K562 (cell line): ENCODE results near the gene RBPJL. TPM values are rescaled to one million over a fixed set of nuclear protein-coding genes. Genes with fewer than 3 reads are reported as not detected.

Source experiments
- ATAC-seq: fragments of 200-7000 bp; cut with Tn5 transposase; 3 replicates; pipeline ENCODE4 v1.9.1; 2020; ENCODE audit warnings: moderate library complexity
- BruUV-seq: library from RNA; stranded (reverse); fragments of 400-500 nt; replicated peaks from 2 replicates; lab custom pipeline; 2021; lab: Mats Ljungman, UMichigan
- CTCF ChIA-PET: fragments of 300-600 bp; formaldehyde crosslinking; extraction: SDS; loops from one replicate; lab custom pipeline; 2021; ENCODE audit warnings: low intra/inter-chr PET ratio; lab: Yijun Ruan, JAX
- POLR2A ChIA-PET: fragments of 300-600, 350-650 bp; sonication (Branson Sonifier 250); formaldehyde crosslinking; extraction: SDS; loops from one replicate; lab custom pipeline; 2021; ENCODE audit warnings: antibody characterized with exemption, inconsistent platforms; lab: Yijun Ruan, JAX
- DNase-seq, 4 experiments: peaks; one replicate each; pipeline versions ENCODE4 v3.0.0 to v3.0.0-alpha.2; 2011 to 2018; ENCODE audit warnings: low spot score in 3 of 4, mixed read lengths in 3 of 4; ENCODE audit errors: extremely low read depth in 1 of 4
- FAIRE-seq: peaks from 2 replicates; lab custom pipeline; 2011; peaks lifted over from hg19 to GRCh38; lab: Jason Lieb, UNC
- H2AFZ ChIP-seq: 2 replicates; pipeline ENCODE4 v1.6.0; 2011; ENCODE audit warnings: low read depth, low read length, control low read depth, inconsistent platforms
- H3K27ac ChIP-seq: fragments of 200-600 bp; 3 replicates; pipeline ENCODE4 v1.8.0; 2011; ENCODE audit warnings: low read depth, mild to moderate bottlenecking, control low read depth, inconsistent platforms, low read length, moderate library complexity, mixed read lengths; ENCODE audit errors: extremely low read depth
- H3K27me3 ChIP-seq, 2 experiments: fragments of 300-600 bp in 1 of 2; 2 replicates in 1 of 2; 3 replicates in 1 of 2; pipeline versions ENCODE4 v1.6.0 to v1.8.0; 2011; ENCODE audit warnings: inconsistent platforms in 2 of 2, low read length in 2 of 2, mild to moderate bottlenecking in 1 of 2, mixed read lengths in 1 of 2, moderate library complexity in 1 of 2; ENCODE audit not compliant: control insufficient read depth in 2 of 2, insufficient read depth in 2 of 2
- H3K36me3 ChIP-seq: fragments of 300-600 bp; 3 replicates; pipeline ENCODE4 v1.8.0; 2011; ENCODE audit warnings: mild to moderate bottlenecking, low read length, inconsistent platforms; ENCODE audit not compliant: control insufficient read depth, insufficient read depth
- H3K4me1 ChIP-seq, 2 experiments: fragments of 200-600 bp in 1 of 2; replicated peaks in 1 of 2; 2 replicates in 1 of 2; 3 replicates in 1 of 2; pipeline versions ENCODE4 v1.5.1 to v1.8.0; 2011; ENCODE audit warnings: inconsistent platforms in 2 of 2, low read length in 2 of 2, mild to moderate bottlenecking in 1 of 2, mixed read lengths in 1 of 2, moderate library complexity in 1 of 2; ENCODE audit not compliant: control insufficient read depth in 2 of 2, insufficient read depth in 2 of 2
- H3K4me2 ChIP-seq: 2 replicates; pipeline ENCODE4 v1.6.1; 2011; ENCODE audit warnings: low read length, control low read depth, inconsistent platforms, mixed read lengths; ENCODE audit not compliant: insufficient read depth
- H3K4me3 ChIP-seq: fragments of 200-600 bp; sonication (generic), shearing (Covaris generic); 2 replicates; pipeline ENCODE4 v1.5.1; 2016; ENCODE audit warnings: control low read depth, inconsistent platforms
- H3K79me2 ChIP-seq: fragments of 200-600 bp; 3 replicates; pipeline ENCODE4 v1.8.0; 2011; ENCODE audit warnings: low read length, inconsistent platforms; ENCODE audit not compliant: control insufficient read depth, insufficient read depth
- H3K9ac ChIP-seq, 2 experiments: 2 replicates each; pipeline versions ENCODE4 v1.6.0 to v1.6.1; 2011; ENCODE audit warnings: low read depth in 2 of 2, low read length in 2 of 2, control low read depth in 1 of 2, inconsistent platforms in 1 of 2, mild to moderate bottlenecking in 1 of 2, mixed read lengths in 1 of 2; ENCODE audit not compliant: insufficient read depth in 1 of 2
- H3K9me1 ChIP-seq: one replicate; pipeline ENCODE4 v1.6.0; 2011; ENCODE audit warnings: inconsistent platforms, mild to moderate bottlenecking, low read length, moderate library complexity; ENCODE audit not compliant: control insufficient read depth, insufficient read depth
- H3K9me3 ChIP-seq: replicated peaks from 2 replicates; pipeline ENCODE4 v1.5.1; 2011; ENCODE audit warnings: low read depth, low read length, inconsistent platforms; ENCODE audit not compliant: control insufficient read depth, insufficient read depth
- H4K20me1 ChIP-seq: replicated peaks from 2 replicates; pipeline ENCODE4 v1.6.1; 2011; ENCODE audit warnings: low read length, inconsistent platforms, mixed read lengths; ENCODE audit not compliant: control insufficient read depth, insufficient read depth
- ARID1B ChIP-seq: fragments of 450-650 bp; IDR thresholded peaks from 2 replicates; pipeline ENCODE4 v1.6.1; 2016; ENCODE audit warnings: antibody characterized with exemption, mild to moderate bottlenecking, inconsistent platforms
- ESRRA ChIP-seq: fragments of 450-650 bp; IDR thresholded peaks from 2 replicates; pipeline ENCODE4 v1.6.1; 2014; ENCODE audit warnings: low read depth, mild to moderate bottlenecking, moderate library complexity, borderline replicate concordance
- HDAC1 ChIP-seq, 2 experiments: fragments of 450-650 bp; IDR thresholded peaks; 2 replicates each; pipeline ENCODE4 v1.6.1; 2016 to 2017; ENCODE audit warnings: inconsistent platforms in 1 of 2, mild to moderate bottlenecking in 1 of 2, moderate library complexity in 1 of 2
- LCOR ChIP-seq: sonication (generic); formaldehyde crosslinking; IDR thresholded peaks from 2 replicates; pipeline ENCODE4 v1.8.0; 2022; ENCODE audit warnings: mild to moderate bottlenecking, missing genetic modification reagents
- MAZ ChIP-seq, 2 experiments: fragments of 450-650 bp in 1 of 2; sonication (generic) in 1 of 2; formaldehyde crosslinking; IDR thresholded peaks in 1 of 2; conservative IDR thresholded peaks in 1 of 2; 2 replicates each; pipeline versions ENCODE4 v1.4.0 to v1.5.0; 2020; ENCODE audit warnings: mild to moderate bottlenecking in 1 of 2, missing genetic modification reagents in 1 of 2
- MECOM ChIP-seq: fragments of 250-450 bp; sonication (Bioruptor Pico); IDR thresholded peaks from 2 replicates; pipeline ENCODE4 v1.8.0; 2022; ENCODE audit warnings: inconsistent platforms
- WGBS: fragments of 100-300 bp; shearing (Covaris generic); methylation state at CpG from one replicate; pipeline ENCODE4 v1.1.6; 2016; ENCODE audit warnings: low coverage, mixed read lengths; ENCODE audit not compliant: insufficient coverage; ENCODE audit errors: missing lambda C conversion rate; 5-methylcytosine and 5-hydroxymethylcytosine counted together
- in situ Hi-C: fragments of 300-500 bp; cut with MboI; formaldehyde crosslinking; loops from 4 replicates; pipeline ENCODE4 v1.15.0; 2018; ENCODE audit warnings: inconsistent platforms, mixed read lengths
- intact Hi-C: fragments of 100-400 bp; cut with micrococcal nuclease; formaldehyde crosslinking; loops from 2 replicates; pipeline ENCODE4 v1.14.2; 2022
- polyA plus RNA-seq, 8 experiments: library from polyadenylated mRNA; depleted of rRNA in 4 of 8; stranded (reverse) in 5 of 8; unstranded in 3 of 8; fragments of >200 nt; fragmentation: Nextera tagmentation in 2 of 8; fragmentation: Illumina TruSeq in 1 of 8; extraction: Ambion mirVana in 2 of 8; extraction: Trizol in 1 of 8; gene quantifications; 2 replicates each; pipeline versions ENCODE4 v1.2.1 to v1.2.3, GENCODE V29; 2011 to 2014; ENCODE audit warnings: inconsistent platforms in 1 of 8, missing spikeins in 1 of 8
- total RNA-seq, 7 experiments: library from RNA; depleted of rRNA in 6 of 7; stranded (reverse); fragments of >200 nt in 6 of 7; fragmentation: Illumina TruSeq in 2 of 7; extraction: Trizol in 2 of 7; gene quantifications; 2 replicates each; pipeline versions ENCODE4 v1.2.1 to v1.2.3, GENCODE V29; 2011 to 2021; ENCODE audit warnings: low replicate concordance in 1 of 7

RBPJL gene
- total and polyA plus RNA-seq, 9 of the 15 experiments (the other 6 are each of a cell fraction or from before 2014, with no cell fraction given), result not detected

DNA sequence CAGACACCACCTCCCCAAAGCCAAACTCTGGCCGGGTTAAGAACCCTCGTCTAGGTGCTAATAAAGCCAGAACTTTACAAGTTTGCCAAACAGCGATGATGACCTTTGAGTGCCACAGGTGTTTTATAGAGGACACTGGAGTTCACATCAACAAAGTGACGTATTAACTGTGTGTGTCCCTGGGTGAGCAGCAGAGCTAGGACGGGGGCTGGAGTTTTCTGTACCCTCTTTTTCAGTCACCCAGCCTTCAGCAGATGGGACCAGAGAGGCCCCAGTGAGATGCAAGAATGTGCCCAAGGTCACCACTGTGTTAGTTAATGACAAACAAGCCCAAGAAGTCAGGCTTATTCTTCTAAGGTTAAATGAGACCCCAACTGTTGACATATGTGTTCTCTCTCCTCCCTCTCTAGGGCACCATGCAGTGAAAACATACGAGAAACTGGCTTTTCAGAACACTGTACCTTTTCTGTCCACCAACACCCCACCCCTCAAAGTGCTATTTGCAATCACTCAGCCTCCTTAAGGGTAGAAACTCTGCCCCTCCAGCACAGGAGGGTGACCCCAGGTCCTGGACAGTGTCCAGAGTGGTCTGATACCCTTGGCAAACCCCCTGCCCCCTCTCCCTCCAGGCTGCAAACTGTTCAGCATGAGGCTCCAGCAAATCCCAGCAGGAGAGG, 36.4 kb downstream of the RBPJL start:
- H3K9me3 ChIP-seq, result no peaks in the 10 kb centered on the region
- 37% methylated on average over 5 of the region's 6 CpGs for WGBS
- H3K27me3 ChIP-seq, result no peaks in the 10 kb centered on the region
- H4K20me1 ChIP-seq, result peaks cover 7% of the 10 kb centered on the region; the same call in 1 of the 2 replicates
- POLR2A ChIA-PET, result interaction anchor here (1.2 to 1.9 kb wide), 5 partner anchors 12 to 426 kb away, joined by 3 to 7 read pairs (median 3); no protein-coding TSS in a partner anchor
- no peak for FAIRE-seq
- intact Hi-C loops (no loop called here), in situ Hi-C loops (no loop called here)
- peaks cover 60 to 83% of the 10 kb centered on the region in 2 experiments for H3K4me1 ChIP-seq
- peaks cover 9% of the 10 kb centered on the region; the same call in 2 of the 3 replicates for H3K36me3 ChIP-seq
- no peak overlapping the region for H3K4me3 ChIP-seq
- H3K79me2 ChIP-seq, result peaks cover 18% of the 10 kb centered on the region; the same call in 2 of the 3 replicates
- CTCF ChIA-PET, result no interaction called here
- H3K9ac ChIP-seq, result peak overlapping the region in 1 of 2 experiments; percentile 77; a peak in 1 of 4 replicates
- no peaks in the 10 kb centered on the region for H3K9me1 ChIP-seq
- H3K27ac ChIP-seq, result peak overlapping the region; percentile 86; the same call in 1 of the 3 replicates
- no peak; the same call in 2 of the 3 replicates for ATAC-seq
- H2AFZ ChIP-seq, result no peak overlapping the region
- DNase-seq, result no peak
- BruUV-seq, result no TSS peak
- TF ChIP-seq ESRRA (peak; percentile 53; the same call in 1 of the 2 replicates), LCOR (CRISPR knock-in tag) (no peak)
- no peak overlapping the region for H3K4me2 ChIP-seq

DNA sequence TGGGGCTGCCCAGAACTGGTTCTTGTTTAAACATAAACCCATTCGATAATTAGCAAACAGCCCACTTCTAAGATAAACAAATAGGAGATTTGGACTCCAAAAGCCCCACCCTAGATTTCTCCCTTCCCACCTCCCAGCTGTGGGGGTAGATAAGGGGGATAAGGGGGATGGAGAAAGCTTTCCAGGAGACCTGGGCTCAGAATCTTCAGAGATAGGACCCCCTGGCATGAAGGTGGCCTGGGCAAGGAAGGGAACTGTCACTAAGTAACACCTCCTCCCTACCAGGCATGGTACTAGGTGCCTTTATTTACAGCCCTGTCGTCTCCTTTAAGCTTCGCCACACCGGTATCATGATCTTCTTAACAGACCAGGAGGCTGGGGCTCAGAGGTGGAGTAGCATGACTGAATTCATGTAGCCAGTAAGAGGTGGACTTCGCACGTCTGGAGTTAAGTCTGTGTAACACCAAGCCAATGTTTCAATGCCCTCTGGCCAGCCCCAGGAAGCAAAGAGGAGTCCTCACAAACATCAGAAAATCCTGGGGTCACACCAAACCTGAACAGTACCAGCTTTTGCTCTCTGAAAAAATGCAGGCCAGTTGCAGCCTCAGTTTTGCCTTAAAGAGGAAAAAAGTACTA, 37.0 kb downstream of the RBPJL start:
- CTCF ChIA-PET, result no interaction called here
- H3K9me1 ChIP-seq, result no peaks in the 10 kb centered on the region
- H3K4me2 ChIP-seq, result peak overlapping the region; percentile 50
- peaks cover 7% of the 10 kb centered on the region; the same call in 1 of the 2 replicates for H4K20me1 ChIP-seq
- FAIRE-seq (no peak), DNase-seq (peak; percentile 52 to 61 (median 56)), ATAC-seq (peak; percentile 35)
- WGBS, result 10% methylated on average over 6 of the region's 6 CpGs
- H3K4me3 ChIP-seq, result no peak overlapping the region
- no TSS peak for BruUV-seq
- peak overlapping the region; percentile 86 for H3K27ac ChIP-seq
- POLR2A ChIA-PET, result interaction anchor here (0.7 to 1.9 kb wide), 8 partner anchors 8 to 425 kb away, joined by 3 to 7 read pairs (median 4); no protein-coding TSS in a partner anchor
- H3K9ac ChIP-seq, result peak overlapping the region; percentile 52 to 77; a peak in 3 of 4 replicates
- no peaks in the 10 kb centered on the region for H3K27me3 ChIP-seq
- H3K36me3 ChIP-seq, result peaks cover 9% of the 10 kb centered on the region; the same call in 2 of the 3 replicates
- H3K9me3 ChIP-seq, result no peaks in the 10 kb centered on the region
- H3K79me2 ChIP-seq, result peaks cover 15% of the 10 kb centered on the region; the same call in 2 of the 3 replicates
- H2AFZ ChIP-seq, result no peak overlapping the region; the same call in 1 of the 2 replicates
- peaks cover 61 to 77% of the 10 kb centered on the region in 2 experiments for H3K4me1 ChIP-seq
- in situ Hi-C loops (no loop called here), intact Hi-C loops (no loop called here)
- peak; percentile 77 for TF ChIP-seq ARID1B
- TF ChIP-seq MAZ (CRISPR knock-in tag; conservative IDR thresholded peaks at IDR 0.05 in 1 of 2, IDR thresholded peaks at IDR 0.05 in 1 of 2), result no peak
- TF ChIP-seq MECOM (CRISPR knock-in tag), result no peak
- TF ChIP-seq HDAC1 (IDR thresholded peaks at IDR 0.05), result peak in 1 of 2 experiments; percentile 34; a peak in 1 of 4 replicates
